Fibroblast of pulmonary artery (primary cell): Measurements from ENCODE around the gene HTT.
A peak's percentile ranks its signal among the peaks of the same experiment; 100 is the strongest.

Experiments
- DNase-seq: peaks from one replicate; pipeline ENCODE4 v3.0.0-alpha.2; 2010; ENCODE audit warnings: low read depth
- H3K4me3 ChIP-seq: replicated peaks from 2 replicates; pipeline ENCODE4 v1.5.1; 2011; ENCODE audit warnings: low read depth, mild to moderate bottlenecking, control low read depth, low read length, moderate library complexity
- CTCF ChIP-seq: IDR thresholded peaks from 2 replicates; pipeline ENCODE4 v1.5.1; 2011; ENCODE audit warnings: mild to moderate bottlenecking, control low read depth, low read length, inconsistent platforms; ENCODE audit errors: missing control alignments

The HTT gene

DNA sequence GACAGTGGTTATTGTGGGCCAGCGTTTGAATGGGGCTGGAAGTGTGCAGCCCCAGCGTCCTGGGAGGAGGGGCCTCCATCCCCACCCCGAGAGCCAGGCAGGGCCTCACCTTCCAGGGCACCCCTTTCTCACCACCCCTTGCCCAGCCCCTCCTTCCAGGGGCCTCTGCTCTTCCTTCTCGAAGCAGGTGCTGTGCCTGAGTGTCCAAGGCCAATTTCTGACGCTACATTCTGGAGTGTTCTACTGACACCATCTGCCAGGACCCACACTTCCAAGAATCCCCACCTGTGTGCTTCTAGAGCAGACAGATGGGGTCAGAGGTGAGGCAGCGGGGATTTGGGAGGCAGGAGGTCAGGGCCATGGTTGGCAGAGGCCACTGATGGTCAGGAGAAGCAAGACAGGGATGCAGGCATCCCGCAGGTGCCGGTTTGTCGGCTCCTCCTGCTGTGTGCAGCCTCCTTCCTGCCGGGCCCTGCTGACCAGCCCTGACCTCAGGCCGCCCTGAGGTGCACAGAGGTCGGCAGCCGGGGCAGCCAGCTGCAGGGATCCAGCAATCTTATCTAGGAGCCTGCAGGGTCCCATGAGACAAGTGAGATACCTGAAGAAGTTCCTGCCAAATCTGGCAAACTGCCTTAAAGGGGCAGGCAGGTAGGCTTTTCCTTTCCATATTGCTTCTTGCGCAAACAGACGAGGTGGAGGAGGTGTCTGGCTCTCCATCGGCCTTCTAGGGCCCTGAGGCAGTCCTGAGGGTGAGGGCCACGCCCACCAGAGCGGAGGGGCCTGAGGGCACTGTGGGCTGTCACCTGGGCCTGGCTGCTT lies 193.3 kb downstream of the HTT start:
- no peak for DNase-seq
- H3K4me3 ChIP-seq: no peak overlapping the region
- TF ChIP-seq CTCF: no peak

- TF ChIP-seq CTCF: no peak
- no peak overlapping the region for H3K4me3 ChIP-seq
- DNase-seq: no peak
Observed at GRCh38 chr4:3268395-3269104, 194.1 kb downstream of the HTT start.

GRCh38 chr4:3269105-3269927 lies 194.8 kb downstream of the HTT start:
- no peak for DNase-seq
- no peak overlapping the region for H3K4me3 ChIP-seq
- TF ChIP-seq CTCF: no peak

- no peak for TF ChIP-seq CTCF
- no peak for DNase-seq
Observed at GRCh38 chr4:3269991-3270611, 195.6 kb downstream of the HTT start.

DNA sequence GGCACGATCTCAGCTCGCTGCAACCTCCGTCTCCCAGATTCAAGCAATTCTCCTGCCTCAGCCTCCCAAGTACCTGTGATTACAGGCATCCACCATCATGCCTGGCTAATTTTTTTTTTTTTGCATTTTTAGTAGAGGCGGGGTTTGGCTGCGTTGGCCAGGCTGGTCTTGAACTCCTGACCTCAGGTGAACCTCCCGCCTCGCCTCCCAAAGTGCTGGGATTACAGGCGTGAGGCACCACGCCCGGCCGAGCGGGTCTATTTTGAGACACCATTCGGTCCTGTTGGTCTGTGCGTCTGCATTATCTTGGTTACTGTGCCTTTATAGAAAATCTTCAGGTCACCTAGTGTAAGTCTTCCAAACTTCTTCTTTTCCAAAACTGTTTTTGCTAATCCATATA lies 196.7 kb downstream of the HTT start:
- no peak for DNase-seq
- no peak overlapping the region for H3K4me3 ChIP-seq
- TF ChIP-seq CTCF: no peak

More at GRCh38 chr4:3269991-3270611, 195.6 kb downstream of the HTT start:
- no peak overlapping the region for H3K4me3 ChIP-seq

DNA sequence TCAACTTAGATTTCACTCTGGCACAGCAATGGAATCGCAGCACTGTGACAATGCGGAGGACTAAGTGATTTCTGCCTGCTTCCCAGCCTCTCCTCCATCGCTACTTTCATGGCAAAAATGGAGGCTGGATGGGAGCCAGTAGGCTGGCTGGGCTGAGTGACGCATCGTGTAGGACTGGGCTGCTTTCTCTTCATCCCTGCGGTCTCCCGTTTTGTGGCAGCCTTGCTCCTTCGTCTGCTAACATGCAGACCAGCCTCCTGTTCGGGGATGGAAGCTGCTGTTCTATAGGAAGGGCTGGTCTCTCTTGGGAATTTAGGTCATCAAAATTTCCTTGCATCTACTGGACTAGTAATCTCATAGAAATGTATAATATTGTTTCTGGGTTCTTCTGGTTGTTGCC lies 202.5 kb downstream of the HTT start:
- H3K4me3 ChIP-seq: no peak overlapping the region
- DNase-seq: peak; percentile 55
- TF ChIP-seq CTCF: no peak
